ENCODE measurements around the gene FDX2. TPM values are rescaled to one million over a fixed set of nuclear protein-coding genes. Genes with fewer than 3 reads are reported as not detected.

The FDX2 gene
- polyA plus RNA-seq, 10 donors: 10.8 to 18.1 (median 14.8) TPM

DNA sequence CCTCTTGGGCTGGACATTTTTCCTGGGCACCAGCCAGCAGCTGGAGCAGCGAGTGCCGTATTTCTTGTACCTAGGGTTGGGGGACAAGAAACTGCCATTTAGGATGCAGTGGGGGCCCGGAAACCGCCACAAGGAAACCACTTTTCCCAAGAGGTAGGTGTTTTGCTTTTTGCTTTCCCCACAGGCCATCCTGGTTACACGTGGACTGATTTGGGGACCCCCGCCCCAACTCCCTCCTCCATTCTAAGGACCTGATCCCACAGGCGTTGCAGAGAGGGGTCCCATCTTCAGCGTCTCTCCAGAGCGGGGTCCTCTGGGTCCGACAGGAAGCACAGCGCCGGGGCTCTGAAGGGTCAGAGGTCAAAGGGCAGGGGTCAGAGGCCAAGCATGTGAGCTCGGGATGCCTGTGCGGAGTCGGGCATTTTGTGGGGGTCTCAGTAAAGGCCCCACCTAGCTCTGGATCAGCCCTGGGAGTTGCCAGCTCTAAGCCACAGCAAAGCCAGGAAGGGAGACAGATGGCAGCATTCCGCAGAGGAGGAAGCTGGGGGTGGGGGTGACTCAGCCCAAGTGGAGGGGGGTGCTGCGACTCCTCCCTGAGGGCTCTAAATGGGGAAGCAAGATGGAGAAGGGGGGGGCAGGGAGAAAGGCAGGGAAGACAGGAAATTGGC is 10.5 kb downstream of the FDX2 start:
- DNase-seq: no peak

DNA sequence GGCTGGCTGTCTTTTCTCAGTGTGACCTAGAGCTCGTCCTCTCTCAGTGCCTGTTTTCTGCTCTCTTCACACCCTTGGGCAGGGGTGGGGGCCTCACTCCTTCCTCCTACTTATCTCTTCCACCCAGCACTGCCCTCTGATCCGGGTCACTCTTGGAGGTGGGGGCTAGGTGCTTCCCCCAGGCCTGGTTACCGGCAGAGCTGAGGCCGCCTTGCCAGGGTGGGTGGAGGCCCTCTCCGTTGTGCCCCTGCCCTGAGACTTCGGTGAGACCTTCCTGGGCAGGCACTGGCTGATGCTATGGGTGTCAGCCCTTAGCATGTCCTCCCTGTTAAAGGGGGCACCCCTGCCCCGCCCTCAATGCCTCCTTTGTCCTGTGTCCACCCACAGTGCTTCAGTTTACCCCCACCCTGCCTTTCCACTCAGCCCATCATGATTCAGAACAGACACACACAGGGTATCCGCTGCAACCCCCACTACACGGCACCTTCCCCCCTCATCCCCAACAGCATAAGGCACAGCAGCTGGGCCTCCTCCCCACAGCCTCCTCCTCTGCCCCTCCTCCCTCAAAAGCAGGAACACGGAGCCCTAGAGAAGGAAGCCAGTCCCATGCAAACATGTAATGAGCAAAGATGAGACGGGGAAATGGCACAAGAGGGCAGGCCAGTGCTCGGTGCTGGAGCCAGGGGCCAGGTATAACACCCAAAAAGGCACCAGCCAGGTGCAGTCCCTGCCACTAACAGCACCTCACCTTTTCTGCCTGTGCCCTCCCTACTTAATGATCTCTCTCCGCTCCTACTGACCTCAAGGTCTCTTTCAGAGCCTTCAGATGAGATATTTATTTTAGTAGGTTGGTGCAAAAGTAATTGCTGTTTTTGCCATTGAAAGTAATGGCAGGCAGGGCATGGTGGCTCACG is 16.0 kb downstream of the FDX2 start:
- no peak for DNase-seq

- no peak for DNase-seq
These were observed 19.8 kb downstream of the FDX2 start for GRCh38 chr19:10295847-10296591.

DNA sequence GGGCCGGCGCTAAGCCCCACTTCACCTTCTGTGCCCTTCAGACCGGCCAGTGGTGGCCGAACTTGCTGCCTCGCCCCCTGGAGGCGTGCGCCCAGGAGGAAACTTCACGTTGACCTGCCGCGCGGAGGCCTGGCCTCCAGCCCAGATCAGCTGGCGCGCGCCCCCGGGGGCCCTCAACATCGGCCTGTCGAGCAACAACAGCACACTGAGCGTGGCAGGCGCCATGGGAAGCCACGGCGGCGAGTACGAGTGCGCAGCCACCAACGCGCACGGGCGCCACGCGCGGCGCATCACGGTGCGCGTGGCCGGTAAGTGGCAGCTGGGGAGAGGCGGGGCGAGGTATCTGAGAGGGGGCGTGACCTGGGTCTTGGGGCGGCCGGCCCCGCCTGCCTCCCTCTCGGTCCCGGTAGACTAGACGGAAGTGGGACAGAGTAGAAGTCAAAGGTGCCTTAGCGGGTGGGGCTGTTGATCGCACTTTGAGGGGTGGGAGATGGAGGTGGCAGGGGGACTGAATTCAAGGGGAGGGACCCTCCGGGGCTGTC is 20.4 kb downstream of the FDX2 start:
- DNase-seq: peak in 1 of 3 donors; percentile 55

DNA sequence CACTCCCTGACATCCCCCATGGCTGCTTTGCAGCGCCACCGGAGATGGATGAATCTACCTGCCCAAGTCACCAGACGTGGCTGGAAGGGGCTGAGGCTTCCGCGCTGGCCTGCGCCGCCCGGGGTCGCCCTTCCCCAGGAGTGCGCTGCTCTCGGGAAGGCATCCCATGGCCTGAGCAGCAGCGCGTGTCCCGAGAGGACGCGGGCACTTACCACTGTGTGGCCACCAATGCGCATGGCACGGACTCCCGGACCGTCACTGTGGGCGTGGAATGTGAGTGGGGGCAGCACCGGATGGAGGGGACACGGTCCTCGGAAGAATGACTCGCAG is 21.5 kb downstream of the FDX2 start:
- no peak for DNase-seq

DNA sequence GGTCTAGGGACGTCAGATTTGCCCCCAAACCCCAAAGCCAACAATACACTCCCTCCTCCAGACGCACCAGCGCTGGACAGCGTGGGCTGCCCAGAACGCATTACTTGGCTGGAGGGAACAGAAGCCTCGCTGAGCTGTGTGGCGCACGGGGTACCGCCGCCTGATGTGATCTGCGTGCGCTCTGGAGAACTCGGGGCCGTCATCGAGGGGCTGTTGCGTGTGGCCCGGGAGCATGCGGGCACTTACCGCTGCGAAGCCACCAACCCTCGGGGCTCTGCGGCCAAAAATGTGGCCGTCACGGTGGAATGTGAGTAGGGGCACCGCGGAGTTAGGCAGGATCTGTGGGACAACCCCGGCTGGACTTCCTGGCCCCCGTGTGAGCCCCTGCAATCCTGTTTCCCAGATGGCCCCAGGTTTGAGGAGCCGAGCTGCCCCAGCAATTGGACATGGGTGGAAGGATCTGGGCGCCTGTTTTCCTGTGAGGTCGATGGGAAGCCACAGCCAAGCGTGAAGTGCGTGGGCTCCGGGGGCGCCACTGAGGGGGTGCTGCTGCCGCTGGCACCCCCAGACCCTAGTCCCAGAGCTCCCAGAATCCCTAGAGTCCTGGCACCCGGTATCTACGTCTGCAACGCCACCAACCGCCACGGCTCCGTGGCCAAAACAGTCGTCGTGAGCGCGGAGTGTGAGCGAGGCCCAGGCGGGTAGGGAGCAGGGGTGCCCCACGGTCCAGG is 22.0 kb downstream of the FDX2 start:
- DNase-seq: no peak

DNA sequence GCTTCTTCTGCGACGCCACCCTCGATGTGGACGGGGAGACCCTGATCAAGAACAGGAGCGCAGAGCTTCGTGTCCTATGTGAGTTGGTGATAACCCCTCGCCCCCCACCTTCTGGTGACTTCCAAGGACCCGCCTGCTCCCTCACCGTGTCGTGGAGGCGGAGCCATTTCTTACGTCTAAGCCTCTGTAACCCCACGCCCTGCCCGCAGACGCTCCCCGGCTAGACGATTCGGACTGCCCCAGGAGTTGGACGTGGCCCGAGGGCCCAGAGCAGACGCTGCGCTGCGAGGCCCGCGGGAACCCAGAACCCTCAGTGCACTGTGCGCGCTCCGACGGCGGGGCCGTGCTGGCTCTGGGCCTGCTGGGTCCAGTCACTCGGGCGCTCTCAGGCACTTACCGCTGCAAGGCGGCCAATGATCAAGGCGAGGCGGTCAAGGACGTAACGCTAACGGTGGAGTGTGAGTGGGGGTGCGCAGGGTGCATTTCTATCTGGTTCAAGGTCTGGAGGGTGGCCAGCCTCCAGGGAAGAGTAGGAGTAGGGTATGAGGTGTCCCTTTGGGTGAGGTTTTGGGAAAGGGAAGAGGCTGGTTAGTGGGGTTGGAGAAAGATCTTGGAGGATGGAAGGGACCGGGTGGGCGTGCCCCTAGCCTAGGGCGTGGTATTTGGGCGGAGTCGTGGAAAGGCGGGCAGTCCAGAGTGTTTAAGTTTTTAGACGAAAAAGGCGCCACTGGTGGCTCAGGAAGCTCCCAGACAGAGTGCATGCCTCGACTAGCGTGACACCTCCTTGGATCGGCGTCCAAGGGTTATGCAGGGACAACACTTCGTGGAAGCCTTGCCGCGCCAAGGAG is 22.8 kb downstream of the FDX2 start:
- no peak for DNase-seq

DNA sequence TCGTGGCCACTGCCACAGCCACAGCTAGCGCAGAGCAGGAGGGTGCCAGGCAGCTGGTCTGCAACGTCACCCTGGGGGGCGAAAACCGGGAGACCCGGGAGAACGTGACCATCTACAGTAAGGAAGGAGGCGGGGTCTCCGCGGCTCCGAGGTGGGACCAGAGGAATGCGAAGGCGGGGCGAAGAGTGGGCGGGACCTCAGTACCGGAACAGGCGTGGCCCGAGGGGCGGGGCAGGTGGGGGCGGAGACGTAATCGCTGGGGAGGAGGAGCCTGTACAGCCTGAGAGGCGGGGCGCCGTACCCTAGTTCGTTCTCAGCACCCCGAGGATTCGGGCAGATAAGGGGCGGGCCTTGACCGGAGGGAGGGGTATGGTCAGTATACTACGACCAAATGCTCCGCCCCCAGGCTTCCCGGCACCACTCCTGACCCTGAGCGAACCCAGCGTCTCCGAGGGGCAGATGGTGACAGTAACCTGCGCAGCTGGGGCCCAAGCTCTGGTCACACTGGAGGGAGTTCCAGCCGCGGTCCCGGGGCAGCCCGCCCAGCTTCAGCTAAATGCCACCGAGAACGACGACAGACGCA is 23.5 kb downstream of the FDX2 start:
- DNase-seq: peak in 1 of 3 donors; percentile 52

DNA sequence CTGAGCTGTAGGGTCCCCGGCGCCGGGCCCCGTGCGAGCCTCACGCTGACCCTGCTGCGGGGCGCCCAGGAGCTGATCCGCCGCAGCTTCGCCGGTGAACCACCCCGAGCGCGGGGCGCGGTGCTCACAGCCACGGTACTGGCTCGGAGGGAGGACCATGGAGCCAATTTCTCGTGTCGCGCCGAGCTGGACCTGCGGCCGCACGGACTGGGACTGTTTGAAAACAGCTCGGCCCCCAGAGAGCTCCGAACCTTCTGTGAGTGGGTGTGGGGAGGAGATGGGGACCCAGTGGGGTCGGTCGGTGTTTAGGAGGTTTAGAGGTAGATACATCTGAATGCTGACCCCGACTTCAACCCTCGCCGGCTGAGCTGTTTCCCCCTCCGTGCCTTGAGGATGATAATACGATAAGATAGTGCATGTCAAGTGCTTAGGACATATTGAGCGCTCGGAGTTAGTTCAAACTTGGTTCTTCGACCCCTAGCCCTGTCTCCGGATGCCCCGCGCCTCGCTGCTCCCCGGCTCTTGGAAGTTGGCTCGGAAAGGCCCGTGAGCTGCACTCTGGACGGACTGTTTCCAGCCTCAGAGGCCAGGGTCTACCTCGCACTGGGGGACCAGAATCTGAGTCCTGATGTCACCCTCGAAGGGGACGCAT is 24.1 kb downstream of the FDX2 start:
- DNase-seq: peak in 1 of 3 donors; percentile 37

DNA sequence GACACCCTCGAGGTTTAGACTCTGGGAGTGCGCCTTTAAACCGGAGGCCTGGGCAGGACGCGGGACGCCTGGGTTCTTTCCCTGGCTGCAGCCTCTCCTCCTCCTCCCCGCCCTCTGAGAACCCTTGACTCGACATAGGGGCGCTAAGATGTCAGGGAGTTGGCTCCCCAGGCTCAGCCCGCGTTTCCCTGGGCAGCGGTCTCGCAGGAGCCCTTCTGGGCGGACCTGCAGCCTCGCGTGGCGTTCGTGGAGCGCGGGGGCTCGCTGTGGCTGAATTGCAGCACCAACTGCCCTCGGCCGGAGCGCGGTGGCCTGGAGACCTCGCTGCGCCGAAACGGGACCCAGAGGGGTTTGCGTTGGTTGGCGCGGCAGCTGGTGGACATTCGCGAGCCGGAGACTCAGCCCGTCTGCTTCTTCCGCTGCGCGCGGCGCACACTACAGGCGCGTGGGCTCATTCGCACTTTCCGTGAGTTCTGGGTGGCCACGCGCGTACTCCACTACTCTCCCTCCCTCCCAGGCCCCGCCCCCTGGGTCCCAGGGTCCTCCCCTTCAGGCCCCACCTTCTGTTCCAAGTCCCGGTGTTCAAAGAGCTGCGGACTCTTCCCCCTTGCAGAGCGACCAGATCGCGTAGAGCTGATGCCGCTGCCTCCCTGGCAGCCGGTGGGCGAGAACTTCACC is 24.8 kb downstream of the FDX2 start:
- peak in 1 of 3 donors; percentile 62 for DNase-seq

GRCh38 chr19:10290357-10290875 is 25.4 kb downstream of the FDX2 start:
- peak in 1 of 3 donors; percentile 38 for DNase-seq

- DNase-seq: no peak
These were observed 25.9 kb downstream of the FDX2 start, which contains the start of gene ICAM5 for GRCh38 chr19:10289836-10290356. ICAM5 (plus strand) TSS chr19:10289952; CDS start chr19:10290044, 92 bp downstream.

GRCh38 chr19:10289167-10289835 is 26.5 kb downstream of the FDX2 start:
- peak in 1 of 3 donors; percentile 39 for DNase-seq

- peak in 1 of 3 donors; percentile 57 for DNase-seq
These were observed 27.1 kb downstream of the FDX2 start for GRCh38 chr19:10288662-10289166.

DNA sequence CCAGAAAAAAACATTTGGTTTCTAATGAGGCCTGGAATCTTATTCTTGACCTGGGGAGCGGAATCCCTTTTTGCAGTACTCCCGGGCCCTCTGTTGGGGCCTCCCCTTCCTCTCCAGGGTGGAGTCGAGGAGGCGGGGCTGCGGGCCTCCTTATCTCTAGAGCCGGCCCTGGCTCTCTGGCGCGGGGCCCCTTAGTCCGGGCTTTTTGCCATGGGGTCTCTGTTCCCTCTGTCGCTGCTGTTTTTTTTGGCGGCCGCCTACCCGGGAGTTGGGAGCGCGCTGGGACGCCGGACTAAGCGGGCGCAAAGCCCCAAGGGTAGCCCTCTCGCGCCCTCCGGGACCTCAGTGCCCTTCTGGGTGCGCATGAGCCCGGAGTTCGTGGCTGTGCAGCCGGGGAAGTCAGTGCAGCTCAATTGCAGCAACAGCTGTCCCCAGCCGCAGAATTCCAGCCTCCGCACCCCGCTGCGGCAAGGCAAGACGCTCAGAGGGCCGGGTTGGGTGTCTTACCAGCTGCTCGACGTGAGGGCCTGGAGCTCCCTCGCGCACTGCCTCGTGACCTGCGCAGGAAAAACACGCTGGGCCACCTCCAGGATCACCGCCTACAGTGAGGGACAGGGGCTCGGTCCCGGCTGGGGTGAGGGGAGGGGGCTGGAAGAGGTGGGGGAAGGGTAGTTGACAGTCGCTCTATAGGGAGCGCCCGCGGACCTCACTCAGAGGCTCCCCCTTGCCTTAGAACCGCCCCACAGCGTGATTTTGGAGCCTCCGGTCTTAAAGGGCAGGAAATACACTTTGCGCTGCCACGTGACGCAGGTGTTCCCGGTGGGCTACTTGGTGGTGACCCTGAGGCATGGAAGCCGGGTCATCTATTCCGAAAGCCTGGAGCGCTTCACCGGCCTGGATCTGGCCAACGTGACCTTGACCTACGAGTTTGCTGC is 28.7 kb downstream of the FDX2 start, which contains the start of gene ICAM4:
ICAM4 (plus strand) TSS at position 153 of the 935 bp plus-strand sequence; CDS start at position 211, 58 bp downstream.
- peak in 1 of 3 donors; percentile 65 for DNase-seq

DNA sequence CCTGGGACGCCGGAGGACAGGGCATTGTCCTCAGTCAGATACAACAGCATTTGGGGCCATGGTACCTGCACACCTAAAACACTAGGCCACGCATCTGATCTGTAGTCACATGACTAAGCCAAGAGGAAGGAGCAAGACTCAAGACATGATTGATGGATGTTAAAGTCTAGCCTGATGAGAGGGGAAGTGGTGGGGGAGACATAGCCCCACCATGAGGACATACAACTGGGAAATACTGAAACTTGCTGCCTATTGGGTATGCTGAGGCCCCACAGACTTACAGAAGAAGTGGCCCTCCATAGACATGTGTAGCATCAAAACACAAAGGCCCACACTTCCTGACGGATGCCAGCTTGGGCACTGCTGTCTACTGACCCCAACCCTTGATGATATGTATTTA is 30.4 kb downstream of the FDX2 start:
- no peak for DNase-seq

Data from muscle of back (tissue), 11 donors.